ENCODE data around the gene PHF21A.

PHF21A gene

GRCh38 chr11:45899448-45900174 is 221.6 kb downstream of the PHF21A start:
- peak; percentile 88 to 89 for ATAC-seq (replicated peaks)
- H3K4me3 Mint-ChIP-seq = peak overlapping the region; percentile 75 to 84

GRCh38 chr11:45899086-45899447 is 222.2 kb downstream of the PHF21A start:
- no peaks in the 10 kb centered on the region for H3K9me3 Mint-ChIP-seq
- H3K36me3 Mint-ChIP-seq = peaks cover 1 to 7% of the 10 kb centered on the region in 2 donors
- peak overlapping the region; percentile 73 for H3K27ac Mint-ChIP-seq
- ATAC-seq (replicated peaks) (peak in 1 of 2 donors; percentile 4), DNase-seq (no peak)
- H3K27me3 Mint-ChIP-seq = peaks cover 15 to 49% of the 10 kb centered on the region in 2 donors
- peak overlapping the region; percentile 75 to 84 for H3K4me3 Mint-ChIP-seq
- H3K4me1 Mint-ChIP-seq = peaks cover 9 to 19% of the 10 kb centered on the region in 2 donors

More at GRCh38 chr11:45899448-45900174, 221.6 kb downstream of the PHF21A start:
- Mint-ChIP-seq H3K4me1 (peaks cover 9 to 19% of the 10 kb centered on the region in 2 donors), H3K27ac (peak overlapping the region; percentile 77), H3K9me3 (no peaks in the 10 kb centered on the region), H3K27me3 (peaks cover 11 to 44% of the 10 kb centered on the region in 2 donors), H3K36me3 (peaks cover 1 to 5% of the 10 kb centered on the region in 2 donors)
- peak; percentile 67 for DNase-seq

- Mint-ChIP-seq H3K27me3 (peaks cover 21 to 61% of the 10 kb centered on the region in 2 donors), H3K27ac (no peak overlapping the region), H3K4me3 (no peak overlapping the region), H3K36me3 (peaks cover 0 to 7% of the 10 kb centered on the region in 2 donors), H3K4me1 (peaks cover 9 to 19% of the 10 kb centered on the region in 2 donors), H3K9me3 (no peaks in the 10 kb centered on the region)
- DNase-seq (no peak), ATAC-seq (replicated peaks) (no peak)
Measured at GRCh38 chr11:45897556-45897955, 223.7 kb downstream of the PHF21A start.

GRCh38 chr11:45896422-45896984 is 224.8 kb downstream of the PHF21A start:
- no peak for DNase-seq
- H3K27me3 Mint-ChIP-seq = peaks cover 25 to 61% of the 10 kb centered on the region in 2 donors

GRCh38 chr11:45895553-45896259 is 225.5 kb downstream of the PHF21A start:
- H3K27ac Mint-ChIP-seq = no peak overlapping the region
- ATAC-seq (replicated peaks) = no peak
- H3K9me3 Mint-ChIP-seq = no peaks in the 10 kb centered on the region
- no peak overlapping the region for H3K4me3 Mint-ChIP-seq
- no peak for DNase-seq
- H3K36me3 Mint-ChIP-seq = peaks cover 0 to 11% of the 10 kb centered on the region in 2 donors
- H3K4me1 Mint-ChIP-seq = peaks cover 9 to 16% of the 10 kb centered on the region in 2 donors
- peaks cover 25 to 63% of the 10 kb centered on the region in 2 donors for H3K27me3 Mint-ChIP-seq

More at GRCh38 chr11:45896422-45896984, 224.8 kb downstream of the PHF21A start:
- H3K9me3 Mint-ChIP-seq = no peaks in the 10 kb centered on the region
- no peak overlapping the region for H3K27ac Mint-ChIP-seq
- no peak for ATAC-seq (replicated peaks)
- H3K4me1 Mint-ChIP-seq = peaks cover 9 to 19% of the 10 kb centered on the region in 2 donors
- H3K4me3 Mint-ChIP-seq = no peak overlapping the region
- peaks cover 0 to 7% of the 10 kb centered on the region in 2 donors for H3K36me3 Mint-ChIP-seq

GRCh38 chr11:45894555-45895247 is 226.6 kb downstream of the PHF21A start:
- H3K27ac Mint-ChIP-seq = no peak overlapping the region
- DNase-seq (no peak), ATAC-seq (replicated peaks) (no peak)
- H3K4me1 Mint-ChIP-seq = peaks cover 6 to 10% of the 10 kb centered on the region in 2 donors
- no peak overlapping the region for H3K4me3 Mint-ChIP-seq
- H3K9me3 Mint-ChIP-seq = no peaks in the 10 kb centered on the region
- peaks cover 30 to 64% of the 10 kb centered on the region in 2 donors for H3K27me3 Mint-ChIP-seq
- H3K36me3 Mint-ChIP-seq = peaks cover 1 to 16% of the 10 kb centered on the region in 2 donors

- Mint-ChIP-seq H3K4me3 (no peak overlapping the region), H3K27ac (no peak overlapping the region), H3K36me3 (peaks cover 1 to 16% of the 10 kb centered on the region in 2 donors), H3K9me3 (no peaks in the 10 kb centered on the region), H3K27me3 (peaks cover 28 to 58% of the 10 kb centered on the region in 2 donors), H3K4me1 (no peaks in the 10 kb centered on the region)
- ATAC-seq (replicated peaks) (no peak), DNase-seq (no peak)
Measured at GRCh38 chr11:45892856-45893255, 228.4 kb downstream of the PHF21A start.

GRCh38 chr11:45890886-45891550 is 230.2 kb downstream of the PHF21A start:
- no peak overlapping the region for H3K27ac Mint-ChIP-seq
- peaks cover 1 to 16% of the 10 kb centered on the region in 2 donors for H3K36me3 Mint-ChIP-seq
- no peak overlapping the region for H3K4me3 Mint-ChIP-seq

GRCh38 chr11:45889966-45890365 is 231.3 kb downstream of the PHF21A start:
- ATAC-seq (replicated peaks) (no peak), DNase-seq (no peak)
- Mint-ChIP-seq H3K27ac (no peak overlapping the region), H3K4me1 (peaks cover 3 to 5% of the 10 kb centered on the region in 2 donors), H3K4me3 (no peak overlapping the region), H3K9me3 (no peaks in the 10 kb centered on the region), H3K27me3 (peaks cover 23 to 36% of the 10 kb centered on the region in 2 donors), H3K36me3 (peaks cover 1 to 14% of the 10 kb centered on the region in 2 donors)

More at GRCh38 chr11:45890886-45891550, 230.2 kb downstream of the PHF21A start:
- ATAC-seq (replicated peaks) (no peak), DNase-seq (no peak)
- H3K27me3 Mint-ChIP-seq = peaks cover 26 to 46% of the 10 kb centered on the region in 2 donors
- no peaks in the 10 kb centered on the region for H3K4me1 Mint-ChIP-seq
- H3K9me3 Mint-ChIP-seq = no peaks in the 10 kb centered on the region

GRCh38 chr11:45889555-45889954 is 231.7 kb downstream of the PHF21A start:
- Mint-ChIP-seq H3K9me3 (no peaks in the 10 kb centered on the region), H3K4me1 (peaks cover 7 to 9% of the 10 kb centered on the region in 2 donors), H3K27me3 (peaks cover 19 to 32% of the 10 kb centered on the region in 2 donors), H3K36me3 (peaks cover 1 to 10% of the 10 kb centered on the region in 2 donors), H3K4me3 (no peak overlapping the region), H3K27ac (no peak overlapping the region)
- DNase-seq (no peak), ATAC-seq (replicated peaks) (no peak)

GRCh38 chr11:45887587-45887986 is 233.7 kb downstream of the PHF21A start:
- peaks cover 8 to 14% of the 10 kb centered on the region in 2 donors for H3K36me3 Mint-ChIP-seq
- H3K4me1 Mint-ChIP-seq = peaks cover 12 to 18% of the 10 kb centered on the region in 2 donors
- no peak for DNase-seq
- H3K27ac Mint-ChIP-seq = no peak overlapping the region
- no peaks in the 10 kb centered on the region for H3K9me3 Mint-ChIP-seq
- ATAC-seq (replicated peaks) = no peak
- peaks cover 10 to 16% of the 10 kb centered on the region in 2 donors for H3K27me3 Mint-ChIP-seq
- no peak overlapping the region for H3K4me3 Mint-ChIP-seq

GRCh38 chr11:45886816-45887520 is 234.3 kb downstream of the PHF21A start:
- Mint-ChIP-seq H3K9me3 (no peaks in the 10 kb centered on the region), H3K4me3 (no peak overlapping the region), H3K27me3 (peaks cover 6 to 16% of the 10 kb centered on the region in 2 donors), H3K36me3 (peaks cover 14 to 20% of the 10 kb centered on the region in 2 donors), H3K4me1 (peaks cover 12 to 18% of the 10 kb centered on the region in 2 donors), H3K27ac (no peak overlapping the region)
- ATAC-seq (replicated peaks) = no peak
- no peak for DNase-seq
